Tibial nerve (tissue), 4 donors: ENCODE measurements around the gene CSF3. TPM values are rescaled to one million over a fixed set of nuclear protein-coding genes. Genes with fewer than 3 reads are reported as not detected.
A peak's percentile ranks its signal among the peaks of the same experiment; 100 is the strongest.

ENCODE experiments used
- DNase-seq, 2 donors: peaks; one replicate each; pipeline ENCODE4 v3.0.0-alpha.2; 2019; ENCODE audit warnings: low spot score in 2 of 2
- H3K27ac ChIP-seq, 4 donors: fragments of 200-600 bp; sonication (generic) in 3 of 4; one replicate each; pipeline ENCODE4 v1.5.1; 2017 to 2019; ENCODE audit warnings: mild to moderate bottlenecking in 1 of 4
- H3K27me3 ChIP-seq, 2 donors: fragments of 200-600 bp; sonication (generic) in 1 of 2; one replicate each; pipeline versions ENCODE4 v1.5.1 to v1.6.0; 2017 to 2019
- H3K36me3 ChIP-seq, 3 donors: fragments of 200-600 bp; sonication (generic); one replicate each; pipeline ENCODE4 v1.5.1; 2018 to 2019
- H3K4me1 ChIP-seq, 4 donors: fragments of 200-600 bp; sonication (generic) in 3 of 4; one replicate each; pipeline ENCODE4 v1.5.1; 2017 to 2019
- H3K4me3 ChIP-seq, 4 donors: fragments of 200-600 bp; sonication (generic) in 3 of 4; one replicate each; pipeline ENCODE4 v1.5.1; 2017 to 2019; ENCODE audit warnings: mild to moderate bottlenecking in 1 of 4, moderate library complexity in 1 of 4
- H3K9me3 ChIP-seq, 4 donors: fragments of 200-600 bp; sonication (generic) in 3 of 4; one replicate each; pipeline ENCODE4 v1.5.1; 2017 to 2019
- CTCF ChIP-seq, 5 experiments: fragments of 200-600 bp in 3 of 5; fragments of 450-650 bp in 2 of 5; sonication (generic) in 3 of 5; IDR thresholded peaks; one replicate each; pipeline ENCODE4 v1.5.1; 2016 to 2019; ENCODE audit warnings: antibody characterized with exemption in 5 of 5, mild to moderate bottlenecking in 3 of 5, moderate library complexity in 2 of 5
- EP300 ChIP-seq, 2 donors: sonication (generic); formaldehyde crosslinking; IDR thresholded peaks; one replicate each; pipeline ENCODE4 v1.6.1; 2017; ENCODE audit warnings: antibody characterized with exemption in 2 of 2, mild to moderate bottlenecking in 1 of 2
- POLR2A ChIP-seq, 2 donors: fragments of 450-650 bp; IDR thresholded peaks; one replicate each; pipeline ENCODE4 v1.6.1; 2017; ENCODE audit warnings: antibody characterized with exemption in 2 of 2, mild to moderate bottlenecking in 2 of 2, moderate library complexity in 2 of 2
- WGBS, 2 donors: methylation state at CpG; one replicate each; pipeline ENCODE4 v1.1.5; 2018; 5-methylcytosine and 5-hydroxymethylcytosine counted together
- total RNA-seq, 4 donors: library from RNA; depleted of rRNA; stranded (reverse); fragments of >200 nt; gene quantifications; one replicate each; pipeline ENCODE4 v1.1.0, GENCODE V29; 2016

The CSF3 gene
- total RNA-seq, 4 donors from 2014 or later = 0.59 to 2.1 TPM; not detected in 2

DNA sequence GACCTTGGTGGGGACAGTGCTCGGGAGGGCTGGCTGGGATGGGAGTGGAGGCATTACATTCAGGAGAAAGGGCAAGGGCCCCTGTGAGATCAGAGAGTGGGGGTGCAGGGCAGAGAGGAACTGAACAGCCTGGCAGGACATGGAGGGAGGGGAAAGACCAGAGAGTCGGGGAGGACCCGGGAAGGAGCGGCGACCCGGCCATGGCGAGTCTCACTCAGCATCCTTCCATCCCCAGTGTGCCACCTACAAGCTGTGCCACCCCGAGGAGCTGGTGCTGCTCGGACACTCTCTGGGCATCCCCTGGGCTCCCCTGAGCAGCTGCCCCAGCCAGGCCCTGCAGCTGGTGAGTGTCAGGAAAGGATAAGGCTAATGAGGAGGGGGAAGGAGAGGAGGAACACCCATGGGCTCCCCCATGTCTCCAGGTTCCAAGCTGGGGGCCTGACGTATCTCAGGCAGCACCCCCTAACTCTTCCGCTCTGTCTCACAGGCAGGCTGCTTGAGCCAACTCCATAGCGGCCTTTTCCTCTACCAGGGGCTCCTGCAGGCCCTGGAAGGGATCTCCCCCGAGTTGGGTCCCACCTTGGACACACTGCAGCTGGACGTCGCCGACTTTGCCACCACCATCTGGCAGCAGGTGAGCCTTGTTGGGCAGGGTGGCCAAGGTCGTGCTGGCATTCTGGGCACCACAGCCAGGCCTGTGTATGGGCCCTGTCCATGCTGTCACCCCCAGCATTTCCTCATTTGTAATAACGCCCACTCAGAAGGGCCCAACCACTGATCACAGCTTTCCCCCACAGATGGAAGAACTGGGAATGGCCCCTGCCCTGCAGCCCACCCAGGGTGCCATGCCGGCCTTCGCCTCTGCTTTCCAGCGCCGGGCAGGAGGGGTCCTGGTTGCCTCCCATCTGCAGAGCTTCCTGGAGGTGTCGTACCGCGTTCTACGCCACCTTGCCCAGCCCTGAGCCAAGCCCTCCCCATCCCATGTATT lies 1.1 kb downstream of the CSF3 start:
- Histone ChIP-seq H3K36me3 (peaks cover 0 to 28% (median 0%) of the 10 kb centered on the region in 3 donors), H3K4me1 (peaks cover 0 to 61% (median 10%) of the 10 kb centered on the region in 4 donors), H3K9me3 (no peaks in the 10 kb centered on the region), H3K27ac (peak overlapping the region in 2 of 4 donors; percentile 17 to 67), H3K4me3 (no peak overlapping the region), H3K27me3 (no peaks in the 10 kb centered on the region)
- WGBS, 2 donors = 67 to 70% methylated on average over 26 of the region's 26 CpGs
- DNase-seq = no peak
- no peak for TF ChIP-seq CTCF (IDR thresholded peaks at IDR 0.05)
- no peak for TF ChIP-seq POLR2A (IDR thresholded peaks at IDR 0.05)

DNA sequence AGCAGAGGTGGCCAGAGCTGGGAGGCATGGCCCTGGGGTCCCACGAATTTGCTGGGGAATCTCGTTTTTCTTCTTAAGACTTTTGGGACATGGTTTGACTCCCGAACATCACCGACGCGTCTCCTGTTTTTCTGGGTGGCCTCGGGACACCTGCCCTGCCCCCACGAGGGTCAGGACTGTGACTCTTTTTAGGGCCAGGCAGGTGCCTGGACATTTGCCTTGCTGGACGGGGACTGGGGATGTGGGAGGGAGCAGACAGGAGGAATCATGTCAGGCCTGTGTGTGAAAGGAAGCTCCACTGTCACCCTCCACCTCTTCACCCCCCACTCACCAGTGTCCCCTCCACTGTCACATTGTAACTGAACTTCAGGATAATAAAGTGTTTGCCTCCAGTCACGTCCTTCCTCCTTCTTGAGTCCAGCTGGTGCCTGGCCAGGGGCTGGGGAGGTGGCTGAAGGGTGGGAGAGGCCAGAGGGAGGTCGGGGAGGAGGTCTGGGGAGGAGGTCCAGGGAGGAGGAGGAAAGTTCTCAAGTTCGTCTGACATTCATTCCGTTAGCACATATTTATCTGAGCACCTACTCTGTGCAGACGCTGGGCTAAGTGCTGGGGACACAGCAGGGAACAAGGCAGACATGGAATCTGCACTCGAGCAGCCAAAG lies 2.3 kb downstream of the CSF3 start:
- peaks cover 0 to 73% (median 10%) of the 10 kb centered on the region in 4 donors for H3K4me1 ChIP-seq
- peaks cover 0 to 40% (median 0%) of the 10 kb centered on the region in 3 donors for H3K36me3 ChIP-seq
- no peak for TF ChIP-seq EP300 (IDR thresholded peaks at IDR 0.05)
- no peak for TF ChIP-seq CTCF (IDR thresholded peaks at IDR 0.05)
- TF ChIP-seq POLR2A (IDR thresholded peaks at IDR 0.05) = no peak
- no peak overlapping the region for H3K4me3 ChIP-seq
- H3K27ac ChIP-seq = peak overlapping the region in 2 of 4 donors; percentile 59 to 78
- H3K27me3 ChIP-seq = no peaks in the 10 kb centered on the region
- DNase-seq = no peak
- no peaks in the 10 kb centered on the region for H3K9me3 ChIP-seq
- 37 to 43% methylated on average over 15 of the region's 15 CpGs for whole genome bisulfite sequencing, 2 donors

DNA sequence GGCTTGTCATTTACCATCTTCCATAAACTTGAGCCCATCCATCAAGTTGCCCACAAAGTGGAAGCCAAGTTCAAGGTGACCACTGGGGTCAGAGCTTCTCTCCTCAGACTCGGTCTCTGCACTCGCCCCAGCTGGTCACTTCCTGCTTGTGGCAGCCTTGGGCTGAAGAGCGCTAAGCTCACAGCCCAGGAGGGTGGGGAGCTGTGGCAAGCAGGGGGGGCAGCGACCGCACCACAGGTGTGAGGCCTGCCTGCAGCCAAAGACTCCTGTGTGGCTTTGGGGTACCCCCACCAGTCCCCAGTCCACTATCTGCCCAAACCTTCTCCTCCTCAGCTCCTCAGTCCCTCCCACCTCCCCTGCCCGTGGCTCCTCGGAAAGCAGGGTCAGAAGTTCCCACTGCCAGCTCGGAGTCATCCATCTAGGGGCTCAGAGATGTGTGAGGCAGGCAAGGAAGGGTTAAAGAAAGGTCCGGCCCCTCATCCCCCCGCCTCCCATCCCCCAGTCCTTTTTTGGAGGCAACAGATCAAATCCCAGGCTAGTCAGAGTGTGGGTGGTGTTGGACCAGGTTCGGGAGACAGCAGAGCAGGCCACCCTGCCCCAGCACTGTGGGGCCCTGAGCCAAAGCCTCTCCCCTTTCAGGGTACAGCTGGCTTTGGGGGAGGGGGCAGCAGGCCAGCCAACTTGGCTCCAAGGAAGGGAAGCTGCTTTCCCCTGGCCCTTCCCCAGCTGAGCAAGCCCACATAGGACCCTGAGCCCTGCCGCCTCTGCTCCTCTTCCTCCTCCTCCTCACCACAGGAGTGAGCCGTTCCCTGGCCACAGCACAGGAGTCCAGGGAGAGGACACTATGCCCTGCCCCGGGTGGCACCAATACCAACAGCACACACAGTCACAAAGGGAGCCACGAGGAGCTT lies 3.2 kb downstream of the CSF3 start:
- Histone ChIP-seq H3K4me3 (no peak overlapping the region), H3K36me3 (peaks cover 0 to 49% (median 0%) of the 10 kb centered on the region in 3 donors), H3K9me3 (no peaks in the 10 kb centered on the region), H3K27ac (peak overlapping the region in 3 of 4 donors; percentile 34 to 78 (median 59)), H3K4me1 (peaks cover 0 to 72% (median 10%) of the 10 kb centered on the region in 4 donors), H3K27me3 (no peaks in the 10 kb centered on the region)
- TF ChIP-seq POLR2A (IDR thresholded peaks at IDR 0.05) = no peak
- TF ChIP-seq EP300 (IDR thresholded peaks at IDR 0.05) = no peak
- no peak for TF ChIP-seq CTCF (IDR thresholded peaks at IDR 0.05)
- WGBS, 2 donors = 20 to 30% methylated on average over 14 to 15 of the region's 15 CpGs
- no peak for DNase-seq

GRCh38 chr17:40019140-40019991 lies 4.1 kb downstream of the CSF3 start:
- no peaks in the 10 kb centered on the region for H3K27me3 ChIP-seq
- peak overlapping the region in 2 of 4 donors; percentile 59 to 78 for H3K27ac ChIP-seq
- no peaks in the 10 kb centered on the region for H3K9me3 ChIP-seq
- peaks cover 0 to 58% (median 0%) of the 10 kb centered on the region in 3 donors for H3K36me3 ChIP-seq
- H3K4me1 ChIP-seq = peaks cover 0 to 63% (median 9%) of the 10 kb centered on the region in 4 donors
- no peak overlapping the region for H3K4me3 ChIP-seq
- WGBS, 2 donors = 67 to 77% methylated on average over 17 to 22 of the region's 24 CpGs
- TF ChIP-seq CTCF (IDR thresholded peaks at IDR 0.05) (no peak), POLR2A (IDR thresholded peaks at IDR 0.05) (no peak), EP300 (IDR thresholded peaks at IDR 0.05) (no peak)
- DNase-seq = no peak
